ENCODE measurements around the gene KSR1. TPM values are rescaled to one million over a fixed set of nuclear protein-coding genes. Genes with fewer than 3 reads are reported as not detected.
"Not testable (repeated sequence)": the region's sequence is repeated elsewhere in the genome, so short reads cannot be mapped to it uniquely, and the experiment has no call there.

The KSR1 gene
- total and polyA plus RNA-seq, 9 of the 15 experiments (the other 6 are each of a cell fraction or from before 2014, with no cell fraction given), result 1.4 to 51.7 (median 18.4) TPM

DNA sequence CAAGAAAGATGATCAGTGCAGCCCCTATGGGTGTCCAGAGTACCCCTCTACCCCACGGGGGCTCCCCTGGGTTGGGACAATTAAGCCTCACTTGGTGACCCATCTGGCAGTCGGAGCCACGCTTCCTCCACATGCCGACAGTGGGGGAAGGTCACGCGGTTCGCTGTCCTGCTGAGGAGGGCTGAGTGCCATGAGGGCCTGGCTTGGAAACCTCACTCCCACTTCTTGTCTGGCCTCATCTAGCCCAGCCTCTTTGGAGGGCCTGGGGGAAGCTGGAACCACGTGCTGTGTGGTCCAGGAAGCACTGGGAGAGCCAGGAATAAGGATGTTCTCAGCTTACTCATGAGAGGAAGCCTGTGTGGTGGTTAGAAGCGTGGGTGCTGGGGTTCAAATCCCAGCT is 176.5 kb downstream of the KSR1 start:
- FAIRE-seq; intact Hi-C loops (cut with micrococcal nuclease); H3K9me3 ChIP-seq (replicated peaks; ENCODE audit: control insufficient read depth, insufficient read depth, low read depth, low read length); H3K9me1 ChIP-seq (ENCODE audit: control insufficient read depth, insufficient read depth, low read length); H3K27me3 ChIP-seq (ENCODE audit: control insufficient read depth in 2 of 2, insufficient read depth in 2 of 2, low read length in 2 of 2); H3K36me3 ChIP-seq (ENCODE audit: control insufficient read depth, insufficient read depth, low read length); BruUV-seq (replicated peaks); ATAC-seq; CTCF ChIA-PET (ENCODE audit: low intra/inter-chr PET ratio); H3K4me2 ChIP-seq (ENCODE audit: insufficient read depth, low read length); H4K20me1 ChIP-seq (replicated peaks; ENCODE audit: control insufficient read depth, insufficient read depth, low read length); in situ Hi-C loops (cut with MboI); DNase-seq (ENCODE audit: extremely low read depth in 1 of 4, low spot score in 3 of 4); H3K4me3 ChIP-seq; H3K79me2 ChIP-seq (ENCODE audit: control insufficient read depth, insufficient read depth, low read length): not testable (repeated sequence)
- H3K9ac ChIP-seq (ENCODE audit: insufficient read depth in 1 of 2, low read depth in 2 of 2, low read length in 2 of 2), result peak overlapping the region; percentile 49 to 77; a peak in 2 of 4 replicates
- peak overlapping the region; percentile 54 for H2AFZ ChIP-seq (ENCODE audit: low read depth, low read length)
- H3K27ac ChIP-seq (ENCODE audit: extremely low read depth, low read depth, low read length), result peak overlapping the region; percentile 67; the same call in 1 of the 3 replicates
- 52% methylated on average over 9 of the region's 9 CpGs for WGBS (ENCODE audit: insufficient coverage, low coverage, missing lambda C conversion rate)
- TF ChIP-seq, protein P1, sequence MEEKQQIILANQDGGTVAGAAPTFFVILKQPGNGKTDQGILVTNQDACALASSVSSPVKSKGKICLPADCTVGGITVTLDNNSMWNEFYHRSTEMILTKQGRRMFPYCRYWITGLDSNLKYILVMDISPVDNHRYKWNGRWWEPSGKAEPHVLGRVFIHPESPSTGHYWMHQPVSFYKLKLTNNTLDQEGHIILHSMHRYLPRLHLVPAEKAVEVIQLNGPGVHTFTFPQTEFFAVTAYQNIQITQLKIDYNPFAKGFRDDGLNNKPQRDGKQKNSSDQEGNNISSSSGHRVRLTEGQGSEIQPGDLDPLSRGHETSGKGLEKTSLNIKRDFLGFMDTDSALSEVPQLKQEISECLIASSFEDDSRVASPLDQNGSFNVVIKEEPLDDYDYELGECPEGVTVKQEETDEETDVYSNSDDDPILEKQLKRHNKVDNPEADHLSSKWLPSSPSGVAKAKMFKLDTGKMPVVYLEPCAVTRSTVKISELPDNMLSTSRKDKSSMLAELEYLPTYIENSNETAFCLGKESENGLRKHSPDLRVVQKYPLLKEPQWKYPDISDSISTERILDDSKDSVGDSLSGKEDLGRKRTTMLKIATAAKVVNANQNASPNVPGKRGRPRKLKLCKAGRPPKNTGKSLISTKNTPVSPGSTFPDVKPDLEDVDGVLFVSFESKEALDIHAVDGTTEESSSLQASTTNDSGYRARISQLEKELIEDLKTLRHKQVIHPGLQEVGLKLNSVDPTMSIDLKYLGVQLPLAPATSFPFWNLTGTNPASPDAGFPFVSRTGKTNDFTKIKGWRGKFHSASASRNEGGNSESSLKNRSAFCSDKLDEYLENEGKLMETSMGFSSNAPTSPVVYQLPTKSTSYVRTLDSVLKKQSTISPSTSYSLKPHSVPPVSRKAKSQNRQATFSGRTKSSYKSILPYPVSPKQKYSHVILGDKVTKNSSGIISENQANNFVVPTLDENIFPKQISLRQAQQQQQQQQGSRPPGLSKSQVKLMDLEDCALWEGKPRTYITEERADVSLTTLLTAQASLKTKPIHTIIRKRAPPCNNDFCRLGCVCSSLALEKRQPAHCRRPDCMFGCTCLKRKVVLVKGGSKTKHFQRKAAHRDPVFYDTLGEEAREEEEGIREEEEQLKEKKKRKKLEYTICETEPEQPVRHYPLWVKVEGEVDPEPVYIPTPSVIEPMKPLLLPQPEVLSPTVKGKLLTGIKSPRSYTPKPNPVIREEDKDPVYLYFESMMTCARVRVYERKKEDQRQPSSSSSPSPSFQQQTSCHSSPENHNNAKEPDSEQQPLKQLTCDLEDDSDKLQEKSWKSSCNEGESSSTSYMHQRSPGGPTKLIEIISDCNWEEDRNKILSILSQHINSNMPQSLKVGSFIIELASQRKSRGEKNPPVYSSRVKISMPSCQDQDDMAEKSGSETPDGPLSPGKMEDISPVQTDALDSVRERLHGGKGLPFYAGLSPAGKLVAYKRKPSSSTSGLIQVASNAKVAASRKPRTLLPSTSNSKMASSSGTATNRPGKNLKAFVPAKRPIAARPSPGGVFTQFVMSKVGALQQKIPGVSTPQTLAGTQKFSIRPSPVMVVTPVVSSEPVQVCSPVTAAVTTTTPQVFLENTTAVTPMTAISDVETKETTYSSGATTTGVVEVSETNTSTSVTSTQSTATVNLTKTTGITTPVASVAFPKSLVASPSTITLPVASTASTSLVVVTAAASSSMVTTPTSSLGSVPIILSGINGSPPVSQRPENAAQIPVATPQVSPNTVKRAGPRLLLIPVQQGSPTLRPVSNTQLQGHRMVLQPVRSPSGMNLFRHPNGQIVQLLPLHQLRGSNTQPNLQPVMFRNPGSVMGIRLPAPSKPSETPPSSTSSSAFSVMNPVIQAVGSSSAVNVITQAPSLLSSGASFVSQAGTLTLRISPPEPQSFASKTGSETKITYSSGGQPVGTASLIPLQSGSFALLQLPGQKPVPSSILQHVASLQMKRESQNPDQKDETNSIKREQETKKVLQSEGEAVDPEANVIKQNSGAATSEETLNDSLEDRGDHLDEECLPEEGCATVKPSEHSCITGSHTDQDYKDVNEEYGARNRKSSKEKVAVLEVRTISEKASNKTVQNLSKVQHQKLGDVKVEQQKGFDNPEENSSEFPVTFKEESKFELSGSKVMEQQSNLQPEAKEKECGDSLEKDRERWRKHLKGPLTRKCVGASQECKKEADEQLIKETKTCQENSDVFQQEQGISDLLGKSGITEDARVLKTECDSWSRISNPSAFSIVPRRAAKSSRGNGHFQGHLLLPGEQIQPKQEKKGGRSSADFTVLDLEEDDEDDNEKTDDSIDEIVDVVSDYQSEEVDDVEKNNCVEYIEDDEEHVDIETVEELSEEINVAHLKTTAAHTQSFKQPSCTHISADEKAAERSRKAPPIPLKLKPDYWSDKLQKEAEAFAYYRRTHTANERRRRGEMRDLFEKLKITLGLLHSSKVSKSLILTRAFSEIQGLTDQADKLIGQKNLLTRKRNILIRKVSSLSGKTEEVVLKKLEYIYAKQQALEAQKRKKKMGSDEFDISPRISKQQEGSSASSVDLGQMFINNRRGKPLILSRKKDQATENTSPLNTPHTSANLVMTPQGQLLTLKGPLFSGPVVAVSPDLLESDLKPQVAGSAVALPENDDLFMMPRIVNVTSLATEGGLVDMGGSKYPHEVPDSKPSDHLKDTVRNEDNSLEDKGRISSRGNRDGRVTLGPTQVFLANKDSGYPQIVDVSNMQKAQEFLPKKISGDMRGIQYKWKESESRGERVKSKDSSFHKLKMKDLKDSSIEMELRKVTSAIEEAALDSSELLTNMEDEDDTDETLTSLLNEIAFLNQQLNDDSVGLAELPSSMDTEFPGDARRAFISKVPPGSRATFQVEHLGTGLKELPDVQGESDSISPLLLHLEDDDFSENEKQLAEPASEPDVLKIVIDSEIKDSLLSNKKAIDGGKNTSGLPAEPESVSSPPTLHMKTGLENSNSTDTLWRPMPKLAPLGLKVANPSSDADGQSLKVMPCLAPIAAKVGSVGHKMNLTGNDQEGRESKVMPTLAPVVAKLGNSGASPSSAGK (IDR thresholded peaks at IDR 0.05), result peak; percentile 33; the same call in 1 of the 2 replicates
- 0 out of 2 replicates have a peak, but pooled peaks have one; percentile 38 for TF ChIP-seq POLR2G (IDR thresholded peaks at IDR 0.05; ENCODE audit: low read depth, low read length)
- POLR2A ChIA-PET, result interaction anchor here (0.5 to 1.5 kb wide), 2 partner anchors 8 to 25 kb away, joined by 3 to 4 read pairs; no protein-coding TSS in a partner anchor
- peaks cover 34 to 35% of the 10 kb centered on the region in 2 experiments for H3K4me1 ChIP-seq (replicated peaks in 1 of 2; ENCODE audit: control insufficient read depth in 2 of 2, insufficient read depth in 2 of 2, low read length in 2 of 2)
